ENCODE measurements around the gene SMYD2.

The SMYD2 gene

DNA sequence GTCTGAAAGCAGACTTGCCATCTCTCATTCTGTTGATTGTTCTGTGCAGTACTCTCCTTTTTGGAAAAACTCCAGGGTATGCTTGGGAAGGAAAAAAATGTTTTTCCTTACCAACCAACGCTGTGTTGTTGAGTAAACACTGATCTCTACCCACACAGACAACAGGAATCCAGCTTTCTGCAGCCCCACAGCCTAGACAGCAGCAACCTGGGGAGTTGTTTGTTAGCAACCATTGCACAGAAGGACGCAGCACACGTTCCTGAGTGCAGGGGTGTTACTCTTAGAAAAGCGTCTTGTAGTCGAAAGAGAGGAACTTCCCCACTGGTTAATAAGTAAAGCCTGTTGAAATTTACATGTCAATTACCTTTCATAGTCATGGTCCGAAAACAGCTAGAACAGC is 56.6 kb downstream of the SMYD2 start:
- no peaks in the 10 kb centered on the region for H3K27me3 ChIP-seq (ENCODE audit: control insufficient read depth in 5 of 5, insufficient read depth in 4 of 5, low read length in 5 of 5)
- peaks cover 3 to 15% (median 9%) of the 10 kb centered on the region in 5 donors for H3K36me3 ChIP-seq (ENCODE audit: control insufficient read depth in 5 of 5, insufficient read depth in 5 of 5, low read length in 5 of 5)
- no peak overlapping the region for H3K4me3 ChIP-seq (ENCODE audit: low read depth in 1 of 5, low read length in 5 of 5)
- peaks cover 4 to 12% (median 12%) of the 10 kb centered on the region in 5 donors for H3K4me1 ChIP-seq (ENCODE audit: control insufficient read depth in 5 of 5, insufficient read depth in 5 of 5, low read length in 5 of 5)
- no peak overlapping the region for H3K27ac ChIP-seq (ENCODE audit: low read depth, low read length)
- peak overlapping the region in 1 of 5 donors; percentile 50 for H3K9ac ChIP-seq (ENCODE audit: low read length in 5 of 5)
- no peaks in the 10 kb centered on the region for H3K9me3 ChIP-seq (ENCODE audit: control insufficient read depth in 5 of 5, low read length in 5 of 5)

DNA sequence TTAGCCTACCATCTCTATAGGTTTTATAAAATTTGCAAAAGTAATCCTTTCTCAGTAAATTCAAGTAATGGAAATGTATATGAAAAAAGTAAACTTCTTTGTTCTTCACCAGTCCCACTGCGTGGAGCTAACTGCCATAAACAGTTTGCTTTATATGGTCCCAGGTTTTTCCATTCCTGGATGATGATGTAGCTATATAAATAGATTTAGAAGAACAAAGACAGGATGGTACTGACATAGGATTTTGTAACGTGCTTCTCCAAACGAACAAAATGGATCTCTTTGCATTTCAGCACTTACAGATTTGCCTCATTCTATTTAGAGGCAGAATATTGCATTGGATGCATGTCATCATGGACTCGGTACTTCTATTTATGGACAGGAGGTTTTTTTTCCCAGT is 57.3 kb downstream of the SMYD2 start:
- H3K36me3 ChIP-seq (ENCODE audit: control insufficient read depth in 5 of 5, insufficient read depth in 5 of 5, low read length in 5 of 5): peaks cover 3 to 15% (median 12%) of the 10 kb centered on the region in 5 donors
- H3K9me3 ChIP-seq (ENCODE audit: control insufficient read depth in 5 of 5, low read length in 5 of 5): no peaks in the 10 kb centered on the region
- no peak overlapping the region for H3K4me3 ChIP-seq (ENCODE audit: low read depth in 1 of 5, low read length in 5 of 5)
- peaks cover 4 to 12% (median 10%) of the 10 kb centered on the region in 5 donors for H3K4me1 ChIP-seq (ENCODE audit: control insufficient read depth in 5 of 5, insufficient read depth in 5 of 5, low read length in 5 of 5)
- no peak overlapping the region for H3K27ac ChIP-seq (ENCODE audit: low read depth, low read length)
- no peaks in the 10 kb centered on the region for H3K27me3 ChIP-seq (ENCODE audit: control insufficient read depth in 5 of 5, insufficient read depth in 4 of 5, low read length in 5 of 5)
- no peak overlapping the region for H3K9ac ChIP-seq (ENCODE audit: low read length in 5 of 5)

DNA sequence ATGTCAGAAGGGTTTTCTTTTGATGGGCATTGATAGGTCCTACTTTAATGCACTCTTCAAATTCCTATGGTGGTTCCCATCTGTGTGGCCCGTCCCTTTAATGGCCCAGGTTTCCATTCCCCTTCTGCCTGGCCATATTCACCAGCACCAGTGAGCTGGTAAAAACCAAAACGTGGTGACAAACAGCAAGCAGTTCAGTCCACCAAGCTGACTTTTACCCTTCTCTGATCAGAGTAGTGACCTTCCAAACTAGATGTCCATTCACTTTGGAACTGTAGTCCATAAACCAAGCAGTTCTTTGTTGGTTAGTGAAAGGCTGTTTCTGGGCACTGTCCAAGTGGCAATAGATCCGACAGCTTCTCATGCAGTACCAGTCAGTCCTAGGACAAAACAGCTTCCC is 60.5 kb downstream of the SMYD2 start:
- peaks cover 0 to 3% (median 0%) of the 10 kb centered on the region in 5 donors for H3K9me3 ChIP-seq (ENCODE audit: control insufficient read depth in 5 of 5, low read length in 5 of 5)
- peaks cover 2 to 20% (median 6%) of the 10 kb centered on the region in 5 donors for H3K36me3 ChIP-seq (ENCODE audit: control insufficient read depth in 5 of 5, insufficient read depth in 5 of 5, low read length in 5 of 5)
- H3K9ac ChIP-seq (ENCODE audit: low read length in 5 of 5): no peak overlapping the region
- H3K4me1 ChIP-seq (ENCODE audit: control insufficient read depth in 5 of 5, insufficient read depth in 5 of 5, low read length in 5 of 5): peaks cover 4 to 12% (median 8%) of the 10 kb centered on the region in 5 donors
- no peak overlapping the region for H3K4me3 ChIP-seq (ENCODE audit: low read depth in 1 of 5, low read length in 5 of 5)
- H3K27me3 ChIP-seq (ENCODE audit: control insufficient read depth in 5 of 5, insufficient read depth in 4 of 5, low read length in 5 of 5): no peaks in the 10 kb centered on the region
- no peak overlapping the region for H3K27ac ChIP-seq (ENCODE audit: low read depth, low read length)

DNA sequence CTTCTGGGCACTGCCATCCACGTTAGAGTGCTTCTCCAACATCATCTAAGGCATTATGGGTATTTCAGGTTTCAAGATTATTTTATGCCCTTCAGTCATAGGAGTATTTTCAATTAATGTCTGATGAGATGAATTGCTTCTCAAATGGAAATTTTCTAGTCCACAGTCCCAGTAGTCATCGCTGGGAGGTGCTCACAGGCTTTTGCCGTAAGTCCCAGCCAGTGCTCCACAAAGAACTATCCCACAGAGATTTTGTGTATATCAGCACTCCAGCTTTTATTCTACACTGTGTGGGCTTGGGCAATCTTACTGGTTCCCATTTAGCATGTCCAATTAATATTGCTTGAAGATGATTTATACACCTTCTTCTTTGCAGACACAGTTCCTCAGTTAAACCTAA is 61.0 kb downstream of the SMYD2 start:
- Histone ChIP-seq H3K9ac (ENCODE audit: low read length in 5 of 5) (no peak overlapping the region), H3K36me3 (ENCODE audit: control insufficient read depth in 5 of 5, insufficient read depth in 5 of 5, low read length in 5 of 5) (peaks cover 2 to 20% (median 6%) of the 10 kb centered on the region in 5 donors), H3K4me3 (ENCODE audit: low read depth in 1 of 5, low read length in 5 of 5) (no peak overlapping the region), H3K9me3 (ENCODE audit: control insufficient read depth in 5 of 5, low read length in 5 of 5) (peaks cover 0 to 3% (median 0%) of the 10 kb centered on the region in 5 donors), H3K27ac (ENCODE audit: low read depth, low read length) (no peak overlapping the region), H3K4me1 (ENCODE audit: control insufficient read depth in 5 of 5, insufficient read depth in 5 of 5, low read length in 5 of 5) (peaks cover 4 to 11% (median 8%) of the 10 kb centered on the region in 5 donors), H3K27me3 (ENCODE audit: control insufficient read depth in 5 of 5, insufficient read depth in 4 of 5, low read length in 5 of 5) (no peaks in the 10 kb centered on the region)

DNA sequence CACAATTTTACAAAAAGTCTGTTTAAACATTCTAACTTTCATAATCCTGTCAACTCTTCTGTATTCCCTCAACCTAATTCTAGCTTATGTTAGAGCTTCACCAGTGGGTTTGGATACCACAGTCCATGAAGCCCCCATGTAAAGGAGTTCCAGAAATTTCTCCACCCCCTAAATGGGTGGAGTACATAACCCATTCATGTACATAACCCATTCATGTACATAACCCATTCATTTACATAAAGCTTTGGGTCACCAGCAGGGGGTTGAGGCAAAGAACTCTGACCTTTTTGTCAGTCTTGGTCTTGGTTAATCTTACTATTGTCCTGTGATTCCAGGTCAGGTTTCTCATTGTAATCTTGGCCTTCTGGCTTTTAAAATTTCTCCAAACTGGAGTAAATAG is 61.6 kb downstream of the SMYD2 start:
- no peak overlapping the region for H3K9ac ChIP-seq (ENCODE audit: low read length in 5 of 5)
- H3K4me1 ChIP-seq (ENCODE audit: control insufficient read depth in 5 of 5, insufficient read depth in 5 of 5, low read length in 5 of 5): peaks cover under 1 to 8% (median 4%) of the 10 kb centered on the region in 5 donors
- H3K9me3 ChIP-seq (ENCODE audit: control insufficient read depth in 5 of 5, low read length in 5 of 5): peaks cover 0 to 3% (median 0%) of the 10 kb centered on the region in 5 donors
- no peak overlapping the region for H3K27ac ChIP-seq (ENCODE audit: low read depth, low read length)
- no peaks in the 10 kb centered on the region for H3K27me3 ChIP-seq (ENCODE audit: control insufficient read depth in 5 of 5, insufficient read depth in 4 of 5, low read length in 5 of 5)
- H3K4me3 ChIP-seq (ENCODE audit: low read depth in 1 of 5, low read length in 5 of 5): no peak overlapping the region
- H3K36me3 ChIP-seq (ENCODE audit: control insufficient read depth in 5 of 5, insufficient read depth in 5 of 5, low read length in 5 of 5): peaks cover 2 to 15% (median 6%) of the 10 kb centered on the region in 5 donors

DNA sequence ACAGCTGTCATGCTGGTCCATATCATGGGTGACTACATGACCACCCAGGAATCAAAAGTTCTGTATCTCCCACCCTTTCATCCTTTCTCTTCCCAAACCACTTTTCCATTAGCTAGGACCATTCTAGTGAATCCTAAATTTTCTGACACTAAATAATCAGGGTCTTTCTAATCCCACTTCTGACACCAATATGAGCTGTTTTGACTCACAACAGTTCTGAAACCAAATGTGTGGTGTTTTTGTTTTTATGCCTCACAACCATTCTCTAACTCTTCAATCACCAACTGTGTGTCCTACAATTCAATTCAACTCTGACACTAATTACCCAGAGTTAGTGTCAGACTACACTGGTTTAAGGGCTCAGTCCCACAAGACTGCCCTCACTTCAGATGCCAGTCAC is 63.9 kb downstream of the SMYD2 start:
- Histone ChIP-seq H3K4me1 (ENCODE audit: control insufficient read depth in 5 of 5, insufficient read depth in 5 of 5, low read length in 5 of 5) (no peaks in the 10 kb centered on the region), H3K9ac (ENCODE audit: low read length in 5 of 5) (no peak overlapping the region), H3K4me3 (ENCODE audit: low read depth in 1 of 5, low read length in 5 of 5) (no peak overlapping the region), H3K9me3 (ENCODE audit: control insufficient read depth in 5 of 5, low read length in 5 of 5) (peaks cover 0 to 3% (median 0%) of the 10 kb centered on the region in 5 donors), H3K27ac (ENCODE audit: low read depth, low read length) (no peak overlapping the region), H3K36me3 (ENCODE audit: control insufficient read depth in 5 of 5, insufficient read depth in 5 of 5, low read length in 5 of 5) (peaks cover 4 to 22% (median 13%) of the 10 kb centered on the region in 5 donors), H3K27me3 (ENCODE audit: control insufficient read depth in 5 of 5, insufficient read depth in 4 of 5, low read length in 5 of 5) (no peaks in the 10 kb centered on the region)

DNA sequence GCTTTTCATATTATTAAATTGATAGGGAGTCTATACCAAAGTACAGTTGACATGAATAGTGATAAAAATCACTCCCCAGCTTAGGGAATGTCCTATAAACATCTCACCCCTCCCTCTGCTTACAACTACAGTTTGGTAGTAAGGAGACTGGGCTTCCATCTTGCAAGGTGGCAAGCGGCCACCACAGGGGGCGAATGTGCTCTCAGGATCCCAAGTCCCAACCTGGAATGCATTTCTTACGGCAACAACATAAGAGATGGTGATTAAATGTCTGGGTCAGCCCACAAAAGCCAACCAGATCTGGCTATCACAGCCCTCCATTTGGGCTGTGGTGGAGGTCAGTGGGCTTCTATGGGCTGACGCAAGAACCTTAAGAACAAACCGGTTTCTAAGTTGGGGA is 68.0 kb downstream of the SMYD2 start:
- peaks cover 0 to 3% (median 0%) of the 10 kb centered on the region in 5 donors for H3K9me3 ChIP-seq (ENCODE audit: control insufficient read depth in 5 of 5, low read length in 5 of 5)
- H3K9ac ChIP-seq (ENCODE audit: low read length in 5 of 5): no peak overlapping the region
- peaks cover 0 to 18% (median 0%) of the 10 kb centered on the region in 5 donors for H3K4me1 ChIP-seq (ENCODE audit: control insufficient read depth in 5 of 5, insufficient read depth in 5 of 5, low read length in 5 of 5)
- H3K27me3 ChIP-seq (ENCODE audit: control insufficient read depth in 5 of 5, insufficient read depth in 4 of 5, low read length in 5 of 5): no peaks in the 10 kb centered on the region
- H3K27ac ChIP-seq (ENCODE audit: low read depth, low read length): no peak overlapping the region
- H3K36me3 ChIP-seq (ENCODE audit: control insufficient read depth in 5 of 5, insufficient read depth in 5 of 5, low read length in 5 of 5): peaks cover 5 to 16% (median 14%) of the 10 kb centered on the region in 5 donors
- no peak overlapping the region for H3K4me3 ChIP-seq (ENCODE audit: low read depth in 1 of 5, low read length in 5 of 5)

DNA sequence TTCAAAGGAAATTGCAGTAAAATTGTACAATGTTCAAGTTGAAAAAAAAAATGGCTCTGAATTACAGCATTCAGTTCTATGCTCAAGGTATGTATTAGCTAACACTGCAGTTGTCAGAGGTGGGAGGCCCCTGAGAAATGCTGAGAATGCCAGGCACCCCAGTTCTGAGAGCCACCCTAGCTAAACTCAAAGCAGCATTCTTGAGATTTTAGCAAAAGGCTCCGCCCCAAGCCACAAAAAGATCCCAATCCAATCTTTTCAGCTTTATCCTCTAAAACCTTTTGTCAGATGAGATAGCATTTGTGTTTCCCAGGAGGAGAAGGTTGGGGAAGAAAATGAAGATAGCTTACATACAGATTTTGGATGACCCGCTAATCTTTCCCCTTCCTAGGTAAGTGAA is 68.8 kb downstream of the SMYD2 start:
- Histone ChIP-seq H3K4me3 (ENCODE audit: low read depth in 1 of 5, low read length in 5 of 5) (no peak overlapping the region), H3K4me1 (ENCODE audit: control insufficient read depth in 5 of 5, insufficient read depth in 5 of 5, low read length in 5 of 5) (peaks cover 0 to 18% (median 0%) of the 10 kb centered on the region in 5 donors), H3K27ac (ENCODE audit: low read depth, low read length) (no peak overlapping the region), H3K9ac (ENCODE audit: low read length in 5 of 5) (no peak overlapping the region), H3K36me3 (ENCODE audit: control insufficient read depth in 5 of 5, insufficient read depth in 5 of 5, low read length in 5 of 5) (peaks cover 5 to 21% (median 8%) of the 10 kb centered on the region in 5 donors), H3K27me3 (ENCODE audit: control insufficient read depth in 5 of 5, insufficient read depth in 4 of 5, low read length in 5 of 5) (no peaks in the 10 kb centered on the region), H3K9me3 (ENCODE audit: control insufficient read depth in 5 of 5, low read length in 5 of 5) (peaks cover 0 to under 1% (median 0%) of the 10 kb centered on the region in 5 donors)

DNA sequence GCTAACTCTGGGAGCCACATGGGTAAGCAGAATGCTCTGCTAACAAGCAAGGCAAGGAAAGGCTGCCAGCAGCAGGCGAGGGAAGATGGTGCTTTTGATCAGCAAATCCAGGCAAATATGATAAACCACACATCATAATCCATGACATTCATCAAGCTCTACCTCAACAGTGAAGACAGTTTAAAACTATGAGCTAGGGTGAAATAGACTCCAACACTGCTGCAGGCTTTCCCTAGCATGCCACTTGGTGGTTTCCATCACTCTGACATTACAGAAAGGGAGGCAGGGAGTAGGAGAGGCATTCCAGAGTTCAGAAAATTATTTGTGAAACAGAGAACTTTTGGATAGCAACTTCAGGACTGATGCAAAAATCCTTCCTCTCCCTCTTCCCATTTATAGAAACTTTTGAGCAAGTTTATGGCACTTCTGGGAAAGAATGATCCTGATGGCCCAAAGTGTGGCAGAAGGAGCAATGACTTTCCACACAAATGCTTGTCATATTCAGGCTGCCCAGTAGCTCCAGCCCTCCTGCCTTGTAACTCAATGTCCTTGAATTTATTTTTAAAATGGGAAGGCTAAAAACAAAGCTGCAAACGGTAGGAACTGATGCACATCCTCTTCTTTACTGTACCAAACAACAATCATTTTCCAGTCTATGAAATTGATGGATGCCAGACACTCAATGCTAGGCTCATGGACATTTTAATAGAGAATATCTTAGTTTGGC is 70.8 kb downstream of the SMYD2 start:
- H3K36me3 ChIP-seq (ENCODE audit: control insufficient read depth in 5 of 5, insufficient read depth in 5 of 5, low read length in 5 of 5): peaks cover 7 to 35% (median 21%) of the 10 kb centered on the region in 5 donors

DNA sequence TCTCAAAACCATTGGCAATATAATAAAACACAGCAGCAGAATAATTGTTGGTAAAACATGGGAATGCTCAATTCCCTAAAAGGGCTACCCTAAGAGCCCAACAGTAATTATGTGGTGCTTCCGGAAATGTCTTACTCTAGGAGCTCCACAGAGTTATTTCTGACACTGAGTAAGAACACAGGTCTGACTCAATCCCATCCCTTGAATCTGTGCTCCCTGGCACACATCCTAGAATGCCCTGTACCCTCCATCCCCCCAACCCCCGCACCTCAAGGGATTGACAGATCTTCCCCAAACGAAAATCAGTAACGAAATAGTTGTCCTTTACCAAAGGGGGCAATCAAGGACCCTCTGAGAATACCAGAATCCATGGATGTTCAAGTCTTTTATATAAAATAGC is 71.9 kb downstream of the SMYD2 start:
- Histone ChIP-seq H3K36me3 (ENCODE audit: control insufficient read depth in 5 of 5, insufficient read depth in 5 of 5, low read length in 5 of 5) (peaks cover 4 to 40% (median 26%) of the 10 kb centered on the region in 5 donors), H3K27me3 (ENCODE audit: control insufficient read depth in 5 of 5, insufficient read depth in 4 of 5, low read length in 5 of 5) (no peaks in the 10 kb centered on the region), H3K9ac (ENCODE audit: low read length in 5 of 5) (no peak overlapping the region), H3K4me1 (ENCODE audit: control insufficient read depth in 5 of 5, insufficient read depth in 5 of 5, low read length in 5 of 5) (peaks cover 0 to 18% (median 0%) of the 10 kb centered on the region in 5 donors), H3K27ac (ENCODE audit: low read depth, low read length) (no peak overlapping the region), H3K9me3 (ENCODE audit: control insufficient read depth in 5 of 5, low read length in 5 of 5) (no peaks in the 10 kb centered on the region), H3K4me3 (ENCODE audit: low read depth in 1 of 5, low read length in 5 of 5) (no peak overlapping the region)

More for the DNA sequence above, 70.8 kb downstream of the SMYD2 start:
- H3K4me3 ChIP-seq (ENCODE audit: low read depth in 1 of 5, low read length in 5 of 5): no peak overlapping the region
- no peaks in the 10 kb centered on the region for H3K27me3 ChIP-seq (ENCODE audit: control insufficient read depth in 5 of 5, insufficient read depth in 4 of 5, low read length in 5 of 5)
- H3K9ac ChIP-seq (ENCODE audit: low read length in 5 of 5): no peak overlapping the region
- no peak overlapping the region for H3K27ac ChIP-seq (ENCODE audit: low read depth, low read length)
- no peaks in the 10 kb centered on the region for H3K9me3 ChIP-seq (ENCODE audit: control insufficient read depth in 5 of 5, low read length in 5 of 5)
- peaks cover 0 to 18% (median 0%) of the 10 kb centered on the region in 5 donors for H3K4me1 ChIP-seq (ENCODE audit: control insufficient read depth in 5 of 5, insufficient read depth in 5 of 5, low read length in 5 of 5)
